Endothelial cell of umbilical vein (primary cell): Measurements from ENCODE around the gene THOC5. TPM values are rescaled to one million over a fixed set of nuclear protein-coding genes. Genes with fewer than 3 reads are reported as not detected.
A peak's percentile ranks its signal among the peaks of the same experiment; 100 is the strongest.

Experiments
- BruUV-seq: library from RNA; stranded (reverse); fragments of 400-500 nt; replicated peaks from 2 replicates; lab custom pipeline; 2021; lab: Mats Ljungman, UMichigan
- CTCF ChIA-PET: fragments of 300-600, 350-600 bp; sonication (Branson Sonifier 250); formaldehyde crosslinking; loops from one replicate; lab custom pipeline; 2021; ENCODE audit warnings: antibody characterized with exemption, inconsistent platforms; lab: Charles Lee
- POLR2A ChIA-PET: fragments of 300-600, 350-600 bp; sonication (Branson Sonifier 250); formaldehyde crosslinking; loops from one replicate; lab custom pipeline; 2021; ENCODE audit warnings: antibody characterized with exemption, inconsistent platforms; lab: Charles Lee
- DNase-seq: peaks from one replicate; pipeline ENCODE4 v3.0.0-alpha.2; 2011; ENCODE audit warnings: low read depth, low spot score
- FAIRE-seq: peaks from 2 replicates; lab custom pipeline; 2011; peaks lifted over from hg19 to GRCh38; lab: Jason Lieb, UNC
- H2AFZ ChIP-seq: 2 replicates; pipeline ENCODE4 v1.6.0; 2012; ENCODE audit warnings: low read depth, low read length, control low read depth, inconsistent platforms
- H3K27ac ChIP-seq: 2 replicates; pipeline ENCODE4 v1.5.1; 2011; ENCODE audit warnings: low read depth, mild to moderate bottlenecking, control low read depth, low read length, moderate library complexity; ENCODE audit not compliant: insufficient read depth
- H3K27me3 ChIP-seq, 2 experiments: 2 replicates each; pipeline versions ENCODE4 v1.6.0 to v1.6.1; 2011; ENCODE audit warnings: low read length in 2 of 2, mixed read lengths in 1 of 2; ENCODE audit not compliant: control insufficient read depth in 2 of 2, insufficient read depth in 2 of 2
- H3K36me3 ChIP-seq, 2 experiments: 2 replicates in 1 of 2; 3 replicates in 1 of 2; pipeline ENCODE4 v1.5.1; 2011; ENCODE audit warnings: low read length in 2 of 2, mild to moderate bottlenecking in 1 of 2, moderate library complexity in 1 of 2; ENCODE audit not compliant: control insufficient read depth in 2 of 2, insufficient read depth in 2 of 2; ENCODE audit errors: extremely low read depth in 1 of 2
- H3K4me1 ChIP-seq: 3 replicates; pipeline ENCODE4 v1.5.1; 2011; ENCODE audit warnings: mild to moderate bottlenecking, low read length; ENCODE audit not compliant: control insufficient read depth, insufficient read depth; ENCODE audit errors: extremely low read depth
- H3K4me2 ChIP-seq: 2 replicates; pipeline ENCODE4 v1.6.1; 2011; ENCODE audit warnings: low read length, control low read depth, mixed read lengths; ENCODE audit not compliant: insufficient read depth
- H3K4me3 ChIP-seq, 3 experiments: fragments of 200-600 bp in 1 of 3; sonication (generic), shearing (Covaris generic) in 1 of 3; replicated peaks in 1 of 3; 2 replicates each; pipeline ENCODE4 v1.5.1; 2011 to 2016; ENCODE audit warnings: control low read depth in 3 of 3, low read length in 3 of 3, mild to moderate bottlenecking in 2 of 3, inconsistent platforms in 1 of 3, low read depth in 1 of 3, moderate library complexity in 1 of 3; ENCODE audit not compliant: insufficient read depth in 1 of 3
- H3K79me2 ChIP-seq: 2 replicates; pipeline ENCODE4 v1.6.0; 2012; ENCODE audit warnings: low read length, inconsistent platforms; ENCODE audit not compliant: control insufficient read depth, insufficient read depth
- H3K9ac ChIP-seq: replicated peaks from 2 replicates; pipeline ENCODE3; 2011; ENCODE audit warnings: low read length, control low read depth; ENCODE audit not compliant: insufficient read depth; ENCODE audit errors: extremely low read depth
- H3K9me1 ChIP-seq: replicated peaks from 3 replicates; pipeline ENCODE4 v1.6.0; 2011; ENCODE audit warnings: mild to moderate bottlenecking, low read length; ENCODE audit not compliant: control insufficient read depth, insufficient read depth; ENCODE audit errors: extremely low read depth
- H3K9me3 ChIP-seq: replicated peaks from 2 replicates; pipeline ENCODE4 v1.5.1; 2012; ENCODE audit warnings: low read length, inconsistent platforms; ENCODE audit not compliant: control insufficient read depth, insufficient read depth
- H4K20me1 ChIP-seq: replicated peaks from 2 replicates; pipeline ENCODE3; 2011; ENCODE audit warnings: mild to moderate bottlenecking, low read length; ENCODE audit not compliant: control insufficient read depth, insufficient read depth; ENCODE audit errors: extremely low read depth
- CTCF ChIP-seq, 2 donors: IDR thresholded peaks; 1 replicate in 1 of 2; 2 replicates in 1 of 2; pipeline ENCODE4 v1.5.1; 2011; ENCODE audit warnings: low read length in 2 of 2, mild to moderate bottlenecking in 2 of 2, moderate library complexity in 2 of 2, control low read depth in 1 of 2, inconsistent platforms in 1 of 2, low read depth in 1 of 2; ENCODE audit not compliant: insufficient read depth in 1 of 2; ENCODE audit errors: extremely low read depth in 1 of 2
- EZH2 ChIP-seq: IDR thresholded peaks from 2 replicates; pipeline ENCODE4 v1.6.1; 2012; ENCODE audit warnings: borderline replicate concordance, low read depth, mild to moderate bottlenecking, moderate library complexity, low read length, inconsistent platforms; ENCODE audit not compliant: severe bottlenecking
- FOS ChIP-seq: IDR thresholded peaks from 2 replicates; pipeline ENCODE4 v1.6.1; 2011; ENCODE audit warnings: mild to moderate bottlenecking, low read length, moderate library complexity, borderline replicate concordance; ENCODE audit not compliant: insufficient read depth
- GATA2 ChIP-seq: IDR thresholded peaks from 2 replicates; pipeline ENCODE4 v1.7.0; 2011; ENCODE audit warnings: low read depth, mild to moderate bottlenecking, moderate library complexity, mixed read lengths, low read length; ENCODE audit not compliant: insufficient read length, insufficient read depth
- JUN ChIP-seq: IDR thresholded peaks from 2 replicates; pipeline ENCODE4 v1.6.1; 2011; ENCODE audit warnings: borderline replicate concordance, low read depth; ENCODE audit not compliant: insufficient read length, insufficient read depth
- MAX ChIP-seq: IDR thresholded peaks from 2 replicates; pipeline ENCODE4 v1.6.1; 2011; ENCODE audit not compliant: insufficient read depth, insufficient read length
- MYC ChIP-seq: IDR thresholded peaks from one replicate; pipeline ENCODE4 v1.6.1; 2011; ENCODE audit warnings: mild to moderate bottlenecking, low read depth, low read length
- POLR2A ChIP-seq: IDR thresholded peaks from 2 replicates; pipeline ENCODE4 v1.6.1; 2012; ENCODE audit warnings: low read depth, mild to moderate bottlenecking, control low read depth, low read length
- POLR2AphosphoS5 ChIP-seq: IDR thresholded peaks from 2 replicates; pipeline ENCODE4 v1.6.1; 2012; ENCODE audit warnings: low read depth, mild to moderate bottlenecking, control low read depth, low read length, moderate library complexity; ENCODE audit not compliant: insufficient read depth
- dilution Hi-C: fragments of 300-500 bp; cut with MboI; formaldehyde crosslinking; loops from one replicate; pipeline ENCODE4 v1.15.0; 2019; ENCODE audit warnings: low sequenced_read_pairs; ENCODE audit not compliant: extremely low pct_ligation_motif_present
- intact Hi-C: fragments of 100-400 bp; cut with micrococcal nuclease; formaldehyde crosslinking; loops from one replicate; pipeline ENCODE4 v1.10.0; 2022
- polyA plus RNA-seq, 4 experiments: library from polyadenylated mRNA; depleted of rRNA in 3 of 4; stranded (reverse) in 3 of 4; unstranded in 1 of 4; fragments of >200 nt; gene quantifications; 2 replicates each; pipeline versions ENCODE4 v1.2.1 to v1.2.3, GENCODE V29; 2011 to 2012; ENCODE audit warnings: missing spikeins in 1 of 4
- total RNA-seq: library from RNA; stranded (reverse); gene quantifications from 2 replicates; pipeline ENCODE4 v1.2.3, GENCODE V29; 2021

Gene THOC5
- total and polyA plus RNA-seq, 2 donors (not counting 3 experiments of a cell fraction or from before 2014, with no cell fraction given) = 35.0 to 82.9 TPM

- H3K9me1 ChIP-seq = no peaks in the 10 kb centered on the region
- peak within 1 kb of the TSS; percentile 41 for H3K4me2 ChIP-seq
- FAIRE-seq (no peak), DNase-seq (no peak)
- no peaks in the 10 kb centered on the region for H4K20me1 ChIP-seq
- CTCF ChIA-PET = interaction anchor here (1.3 kb wide), 1 partner anchor 8 kb away, joined by 6 read pairs; no protein-coding TSS in a partner anchor
- TF ChIP-seq POLR2AphosphoS5 (no peak), JUN (no peak), CTCF (IDR thresholded peaks at IDR 0.05; ENCODE audit: extremely low read depth in 1 of 2, insufficient read depth in 1 of 2, low read depth in 1 of 2, low read length in 2 of 2) (no peak), EZH2 (no peak), POLR2A (no peak), GATA2 (no peak), MYC (no peak), MAX (no peak), FOS (no peak)
- peaks cover 48% of the 10 kb centered on the region in 2 experiments for H3K27me3 ChIP-seq
- intact Hi-C loops (loop anchor here (10.0 kb wide), 1 partner anchor 235 kb away; no protein-coding TSS in a partner anchor), dilution Hi-C loops (no loop called here)
- H3K79me2 ChIP-seq = no peaks in the 10 kb centered on the region
- H2AFZ ChIP-seq = peak within 1 kb of the TSS; percentile 48
- H3K4me1 ChIP-seq = peaks cover 5% of the 10 kb centered on the region
- H3K27ac ChIP-seq = no peak within 1 kb of the TSS
- POLR2A ChIA-PET = no interaction called here
- no peaks in the 10 kb centered on the region for H3K36me3 ChIP-seq
- no TSS peak for BruUV-seq
- no peak within 1 kb of the TSS for H3K4me3 ChIP-seq
- H3K9me3 ChIP-seq = no peaks in the 10 kb centered on the region
- no peak within 1 kb of the TSS for H3K9ac ChIP-seq
Observed at GRCh38 chr22:29479417-29480261, 73.9 kb downstream of the THOC5 start, which contains the start of gene NEFH. TSS of gene NEFH (plus strand) at chr22:29480218. CDS start at chr22:29480263, 45 bp downstream.
